ENCODE measurements around the gene WDPCP. TPM values are rescaled to one million over a fixed set of nuclear protein-coding genes. Genes with fewer than 3 reads are reported as not detected.

The WDPCP gene
- total and polyA plus RNA-seq, 7 experiments from 2014 or later: 4.8 to 19.2 (median 15.6) TPM

- intact Hi-C loops (cut with micrococcal nuclease): no loop called here
- CTCF ChIA-PET: no interaction called here
Observed at GRCh38 chr2:63436488-63436887, 151.8 kb downstream of the WDPCP start.

GRCh38 chr2:63435070-63435469, 153.2 kb downstream of the WDPCP start:
- Histone ChIP-seq H3K4me1 (ENCODE audit: control insufficient read depth in 2 of 2, insufficient read depth in 2 of 2, low read length in 2 of 2) (no peaks in the 10 kb centered on the region), H3K9me3 (ENCODE audit: control insufficient read depth in 2 of 3, low read length in 3 of 3) (no peaks in the 10 kb centered on the region), H3K27me3 (ENCODE audit: control insufficient read depth in 2 of 2, insufficient read depth in 2 of 2, low read length in 2 of 2) (no peaks in the 10 kb centered on the region), H3K27ac (ENCODE audit: low read depth, low read length) (no peak overlapping the region), H3K4me3 (ENCODE audit: low read length) (no peak overlapping the region), H3K36me3 (ENCODE audit: control insufficient read depth in 2 of 3, insufficient read depth in 3 of 3, low read length in 3 of 3) (no peaks in the 10 kb centered on the region)
- Mint-ChIP-seq H3K4me3 (no peak overlapping the region), H3K4me1 (no peaks in the 10 kb centered on the region), H3K27ac (no peak overlapping the region), H3K36me3 (peaks cover 0 to 51% (median 17%) of the 10 kb centered on the region in 5 donors), H3K9me3 (no peaks in the 10 kb centered on the region), H3K27me3 (no peaks in the 10 kb centered on the region)
- no peak for ATAC-seq
- intact Hi-C loops (cut with micrococcal nuclease): no loop called here
- ChIA-PET POLR2A (no interaction called here), CTCF (no interaction called here)
- DNase-seq: no peak

More at GRCh38 chr2:63436488-63436887, 151.8 kb downstream of the WDPCP start:
- Mint-ChIP-seq H3K9me3 (no peaks in the 10 kb centered on the region), H3K4me3 (no peak overlapping the region), H3K27ac (no peak overlapping the region), H3K27me3 (no peaks in the 10 kb centered on the region), H3K36me3 (peaks cover 0 to 46% (median 16%) of the 10 kb centered on the region in 5 donors), H3K4me1 (peaks cover 0 to 1% (median 0%) of the 10 kb centered on the region in 7 donors)
- no peaks in the 10 kb centered on the region for H3K9me3 ChIP-seq (ENCODE audit: control insufficient read depth in 2 of 3, low read length in 3 of 3)
- H3K4me1 ChIP-seq (ENCODE audit: control insufficient read depth in 2 of 2, insufficient read depth in 2 of 2, low read length in 2 of 2): no peaks in the 10 kb centered on the region
- no peak for DNase-seq
- no peaks in the 10 kb centered on the region for H3K27me3 ChIP-seq (ENCODE audit: control insufficient read depth in 2 of 2, insufficient read depth in 2 of 2, low read length in 2 of 2)
- H3K36me3 ChIP-seq (ENCODE audit: control insufficient read depth in 2 of 3, insufficient read depth in 3 of 3, low read length in 3 of 3): no peaks in the 10 kb centered on the region
- H3K27ac ChIP-seq (ENCODE audit: low read depth, low read length): no peak overlapping the region
- POLR2A ChIA-PET: no interaction called here
- no peak for ATAC-seq
- H3K4me3 ChIP-seq (ENCODE audit: low read length): no peak overlapping the region

GRCh38 chr2:63434024-63435001, 154.0 kb downstream of the WDPCP start:
- DNase-seq (no peak), ATAC-seq (no peak)
- H3K4me3 ChIP-seq (ENCODE audit: low read length): no peak overlapping the region
- peaks cover 0 to 55% (median 24%) of the 10 kb centered on the region in 5 donors for H3K36me3 Mint-ChIP-seq
- H3K9me3 Mint-ChIP-seq: peaks cover 0 to 2% (median 0%) of the 10 kb centered on the region in 11 donors
- ChIA-PET CTCF (no interaction called here), POLR2A (no interaction called here)
- H3K27me3 ChIP-seq (ENCODE audit: control insufficient read depth in 2 of 2, insufficient read depth in 2 of 2, low read length in 2 of 2): no peaks in the 10 kb centered on the region
- no peaks in the 10 kb centered on the region for H3K4me1 Mint-ChIP-seq
- no peaks in the 10 kb centered on the region for H3K4me1 ChIP-seq (ENCODE audit: control insufficient read depth in 2 of 2, insufficient read depth in 2 of 2, low read length in 2 of 2)
- no peaks in the 10 kb centered on the region for H3K27me3 Mint-ChIP-seq
- H3K4me3 Mint-ChIP-seq: no peak overlapping the region
- intact Hi-C loops (cut with micrococcal nuclease): no loop called here
- H3K9me3 ChIP-seq (ENCODE audit: control insufficient read depth in 2 of 3, low read length in 3 of 3): no peaks in the 10 kb centered on the region
- H3K27ac Mint-ChIP-seq: no peak overlapping the region
- H3K36me3 ChIP-seq (ENCODE audit: control insufficient read depth in 2 of 3, insufficient read depth in 3 of 3, low read length in 3 of 3): no peaks in the 10 kb centered on the region
- H3K27ac ChIP-seq (ENCODE audit: low read depth, low read length): no peak overlapping the region

GRCh38 chr2:63432373-63432772, 155.9 kb downstream of the WDPCP start:
- H3K4me1 ChIP-seq (ENCODE audit: control insufficient read depth in 2 of 2, insufficient read depth in 2 of 2, low read length in 2 of 2): no peaks in the 10 kb centered on the region
- Mint-ChIP-seq H3K27me3 (peaks cover 0 to 2% (median 0%) of the 10 kb centered on the region in 5 donors), H3K9me3 (peaks cover 0 to 21% (median 6%) of the 10 kb centered on the region in 11 donors), H3K36me3 (peaks cover 0 to 69% (median 37%) of the 10 kb centered on the region in 5 donors), H3K4me3 (no peak overlapping the region), H3K4me1 (no peaks in the 10 kb centered on the region), H3K27ac (no peak overlapping the region)
- no peaks in the 10 kb centered on the region for H3K27me3 ChIP-seq (ENCODE audit: control insufficient read depth in 2 of 2, insufficient read depth in 2 of 2, low read length in 2 of 2)
- CTCF ChIA-PET: no interaction called here
- no peak for ATAC-seq
- no peak overlapping the region for H3K27ac ChIP-seq (ENCODE audit: low read depth, low read length)
- no peaks in the 10 kb centered on the region for H3K9me3 ChIP-seq (ENCODE audit: control insufficient read depth in 2 of 3, low read length in 3 of 3)
- H3K4me3 ChIP-seq (ENCODE audit: low read length): no peak overlapping the region
- DNase-seq: no peak
- H3K36me3 ChIP-seq (ENCODE audit: control insufficient read depth in 2 of 3, insufficient read depth in 3 of 3, low read length in 3 of 3): no peaks in the 10 kb centered on the region
- POLR2A ChIA-PET: no interaction called here
- intact Hi-C loops (cut with micrococcal nuclease): no loop called here

- ChIA-PET POLR2A (no interaction called here), CTCF (no interaction called here)
- intact Hi-C loops (cut with micrococcal nuclease): loop anchor here (1.0 to 10.0 kb wide), 3 partner anchors 371 to 641 kb away; partner anchors contain the start of gene OTX1 (in 1 of the 2)
- Mint-ChIP-seq H3K4me1 (peaks cover 0 to 3% (median 0%) of the 10 kb centered on the region in 7 donors), H3K27ac (no peak overlapping the region), H3K4me3 (no peak overlapping the region), H3K36me3 (peaks cover 0 to 64% (median 48%) of the 10 kb centered on the region in 5 donors), H3K27me3 (peaks cover 0 to 2% (median 0%) of the 10 kb centered on the region in 5 donors), H3K9me3 (peaks cover 0 to 39% (median 10%) of the 10 kb centered on the region in 11 donors)
- ATAC-seq (no peak), DNase-seq (no peak)
- Histone ChIP-seq H3K4me3 (ENCODE audit: low read length) (no peak overlapping the region), H3K36me3 (ENCODE audit: control insufficient read depth in 2 of 3, insufficient read depth in 3 of 3, low read length in 3 of 3) (no peaks in the 10 kb centered on the region), H3K9me3 (ENCODE audit: control insufficient read depth in 2 of 3, low read length in 3 of 3) (no peaks in the 10 kb centered on the region), H3K27ac (ENCODE audit: low read depth, low read length) (no peak overlapping the region), H3K4me1 (ENCODE audit: control insufficient read depth in 2 of 2, insufficient read depth in 2 of 2, low read length in 2 of 2) (no peaks in the 10 kb centered on the region), H3K27me3 (ENCODE audit: control insufficient read depth in 2 of 2, insufficient read depth in 2 of 2, low read length in 2 of 2) (no peaks in the 10 kb centered on the region)
Observed at GRCh38 chr2:63425606-63426005, 162.7 kb downstream of the WDPCP start.

- H3K4me1 ChIP-seq (ENCODE audit: control insufficient read depth in 2 of 2, insufficient read depth in 2 of 2, low read length in 2 of 2): no peaks in the 10 kb centered on the region
- no peaks in the 10 kb centered on the region for H3K36me3 ChIP-seq (ENCODE audit: control insufficient read depth in 2 of 3, insufficient read depth in 3 of 3, low read length in 3 of 3)
- intact Hi-C loops (cut with micrococcal nuclease): loop anchor here (1.0 to 10.0 kb wide), 3 partner anchors 370 to 640 kb away; partner anchors contain the start of gene OTX1 (in 1 of the 2)
- CTCF ChIA-PET: no interaction called here
- no peak overlapping the region for H3K4me3 ChIP-seq (ENCODE audit: low read length)
- H3K27ac ChIP-seq (ENCODE audit: low read depth, low read length): no peak overlapping the region
- H3K27me3 ChIP-seq (ENCODE audit: control insufficient read depth in 2 of 2, insufficient read depth in 2 of 2, low read length in 2 of 2): no peaks in the 10 kb centered on the region
- H3K27ac Mint-ChIP-seq: no peak overlapping the region
- ATAC-seq (no peak), DNase-seq (no peak)
- peaks cover 0 to 2% (median 0%) of the 10 kb centered on the region in 5 donors for H3K27me3 Mint-ChIP-seq
- peaks cover 0 to 59% (median 51%) of the 10 kb centered on the region in 5 donors for H3K36me3 Mint-ChIP-seq
- peaks cover 0 to 39% (median 10%) of the 10 kb centered on the region in 11 donors for H3K9me3 Mint-ChIP-seq
- POLR2A ChIA-PET: no interaction called here
- no peak overlapping the region for H3K4me3 Mint-ChIP-seq
- no peaks in the 10 kb centered on the region for H3K9me3 ChIP-seq (ENCODE audit: control insufficient read depth in 2 of 3, low read length in 3 of 3)
- H3K4me1 Mint-ChIP-seq: peaks cover 0 to 3% (median 0%) of the 10 kb centered on the region in 7 donors
Observed at GRCh38 chr2:63425079-63425416, 163.2 kb downstream of the WDPCP start.
